HG03469 (cell line): ENCODE data around the gene DDX47.
A peak's percentile ranks its signal among the peaks of the same experiment; 100 is the strongest.
"Not testable (repeated sequence)": the region's sequence is repeated elsewhere in the genome, so short reads cannot be mapped to it uniquely, and the experiment has no call there.

ENCODE experiments used
- ATAC-seq: cut with Tn5 transposase; IDR thresholded peaks from one replicate; pipeline ENCODE4 v1.9.1; 2021; ENCODE audit warnings: mild to moderate bottlenecking, moderate library complexity, moderate number of reproducible peaks; ENCODE audit not compliant: unreplicated experiment

Gene DDX47

DNA sequence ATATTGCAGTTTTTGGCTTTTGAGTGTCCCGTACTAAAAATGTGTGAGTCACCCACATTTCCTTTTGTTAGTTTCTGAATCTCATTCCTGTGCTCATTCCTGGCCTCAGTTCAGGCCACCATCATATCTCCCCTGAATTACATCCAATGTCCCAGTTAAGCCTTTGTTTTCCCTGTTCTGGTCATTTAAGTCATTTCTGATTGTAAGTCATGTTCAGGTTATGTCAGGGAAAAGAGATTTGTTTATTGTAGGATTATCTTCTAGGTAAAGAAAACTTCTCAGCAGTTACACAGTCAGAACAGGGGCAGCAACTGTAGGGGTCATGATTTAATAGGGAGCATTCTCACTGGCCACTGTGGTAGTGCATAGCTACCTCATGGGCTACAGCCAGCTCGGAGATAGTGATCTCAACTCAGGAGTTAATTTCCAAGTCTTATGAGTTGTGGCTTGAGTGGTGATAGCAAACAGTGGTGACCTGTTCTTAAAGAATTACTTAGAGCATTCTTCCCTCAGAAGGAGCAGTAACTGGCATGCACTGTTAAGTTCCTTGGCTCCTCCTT, 6.7 kb downstream of the DDX47 start:
- ATAC-seq, result no peak

DNA sequence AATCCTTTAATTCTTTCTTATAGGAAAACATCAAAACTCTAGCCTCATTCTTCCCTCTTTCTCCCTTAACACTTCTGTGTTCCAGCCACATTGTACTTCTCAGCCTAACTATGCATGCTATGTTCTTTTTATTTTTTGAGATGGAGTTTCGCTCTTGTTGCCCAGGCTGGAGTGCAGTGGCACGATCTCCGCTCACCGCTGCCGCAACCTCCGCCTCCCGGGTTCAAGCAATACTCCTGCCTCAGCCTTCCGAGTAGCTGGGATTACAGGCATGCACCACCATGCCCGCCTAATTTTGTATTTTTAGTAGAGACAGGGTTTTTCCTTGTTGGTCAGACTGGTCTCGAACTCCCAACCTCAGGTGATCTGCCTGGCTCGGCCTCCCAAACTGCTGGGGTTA, 7.2 kb downstream of the DDX47 start:
- not testable (repeated sequence) for ATAC-seq

- peak; percentile 59 for ATAC-seq
Observed at GRCh38 chr12:12821975-12822374, 8.8 kb downstream of the DDX47 start.

DNA sequence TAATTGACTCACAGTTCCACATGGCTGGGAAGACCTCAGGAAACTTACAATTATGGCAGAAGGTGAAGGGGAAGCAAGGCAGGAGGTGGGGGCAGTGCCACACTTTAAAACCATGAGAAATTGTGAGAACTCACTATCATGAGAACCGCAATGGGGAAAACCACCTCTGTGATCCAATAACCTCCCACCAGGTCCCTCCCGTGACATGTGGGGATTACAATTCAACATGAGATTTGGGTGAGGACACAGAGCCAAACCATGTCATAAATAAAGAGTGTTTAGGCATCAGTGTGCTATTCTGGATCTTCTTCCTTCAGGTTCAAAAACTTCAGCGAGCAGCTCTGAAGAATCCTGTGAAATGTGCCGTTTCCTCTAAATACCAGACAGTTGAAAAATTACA, 9.7 kb downstream of the DDX47 start:
- ATAC-seq, result no peak

GRCh38 chr12:12823300-12823699, 10.2 kb downstream of the DDX47 start:
- no peak for ATAC-seq

DNA sequence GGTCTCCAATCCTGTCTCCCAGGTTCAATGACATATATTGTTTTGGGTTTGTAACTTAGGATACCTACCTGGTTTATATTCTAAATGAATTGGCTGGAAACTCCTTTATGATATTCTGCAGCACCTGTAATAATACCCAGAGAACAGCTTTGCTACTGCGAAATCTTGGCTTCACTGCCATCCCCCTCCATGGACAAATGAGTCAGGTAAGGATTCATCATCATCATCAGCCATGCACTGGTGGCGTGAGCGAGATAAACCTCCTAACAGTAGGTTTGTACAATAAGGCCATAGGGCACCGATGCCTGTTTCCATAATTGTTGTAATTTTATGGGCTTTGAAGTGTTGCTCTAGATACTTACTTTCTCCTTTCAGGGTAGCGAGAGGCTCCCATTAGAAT, 10.7 kb downstream of the DDX47 start:
- ATAC-seq, result no peak

DNA sequence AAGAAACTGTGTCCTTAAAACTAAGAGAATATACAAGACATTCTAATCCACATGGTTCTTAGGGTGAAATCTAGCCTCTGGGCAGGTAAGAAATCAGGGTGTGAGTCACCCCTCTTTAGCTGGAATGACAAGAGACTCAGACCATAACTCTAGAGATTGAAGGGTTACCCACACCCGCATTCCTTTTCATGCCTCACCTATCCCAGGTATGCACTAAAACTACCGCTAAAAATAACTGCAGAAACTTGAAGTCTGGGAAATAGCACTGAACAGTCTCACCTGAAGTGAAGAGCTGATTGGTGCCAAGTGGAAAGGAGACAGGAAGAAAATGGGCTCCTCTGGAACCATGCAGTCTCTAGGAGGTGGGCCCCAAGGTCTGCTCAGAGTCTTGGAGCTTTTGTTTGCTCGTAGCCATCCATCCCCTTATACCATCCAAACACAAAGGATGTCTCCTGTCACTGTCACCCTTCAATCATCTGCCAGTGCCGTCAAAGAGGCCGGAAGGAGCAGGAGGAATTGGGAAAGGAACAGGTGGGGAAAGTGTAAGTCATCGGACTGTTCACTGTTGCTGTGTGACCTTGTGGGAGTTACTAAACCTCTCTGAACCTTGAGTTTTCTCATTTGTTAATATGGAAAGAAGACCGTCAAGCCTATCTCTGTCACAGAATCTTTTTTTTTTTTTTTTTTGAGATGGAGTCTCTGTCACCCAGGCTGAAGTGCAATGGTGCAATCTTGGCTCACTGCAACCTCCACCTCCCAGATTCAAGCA, 22.4 kb downstream of the DDX47 start:
- no peak for ATAC-seq

DNA sequence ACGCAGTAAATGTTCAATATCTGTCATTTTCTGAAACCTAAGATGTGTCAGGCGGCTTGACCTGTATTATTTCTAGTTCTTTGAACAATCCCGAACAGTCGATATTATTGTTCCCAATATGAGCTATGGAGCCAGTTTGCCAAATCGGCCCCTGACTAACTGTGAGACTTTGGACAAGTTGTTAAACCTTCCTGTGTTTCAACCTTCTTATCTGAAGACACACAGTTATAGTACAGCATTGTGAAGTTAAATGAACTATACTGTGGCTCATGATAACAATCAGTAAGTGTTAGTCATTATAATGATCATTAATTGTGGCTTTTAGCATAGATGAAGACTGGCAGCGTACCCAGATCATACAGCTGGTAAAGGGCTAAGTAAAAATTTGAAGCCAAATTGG, 23.4 kb downstream of the DDX47 start:
- no peak for ATAC-seq

DNA sequence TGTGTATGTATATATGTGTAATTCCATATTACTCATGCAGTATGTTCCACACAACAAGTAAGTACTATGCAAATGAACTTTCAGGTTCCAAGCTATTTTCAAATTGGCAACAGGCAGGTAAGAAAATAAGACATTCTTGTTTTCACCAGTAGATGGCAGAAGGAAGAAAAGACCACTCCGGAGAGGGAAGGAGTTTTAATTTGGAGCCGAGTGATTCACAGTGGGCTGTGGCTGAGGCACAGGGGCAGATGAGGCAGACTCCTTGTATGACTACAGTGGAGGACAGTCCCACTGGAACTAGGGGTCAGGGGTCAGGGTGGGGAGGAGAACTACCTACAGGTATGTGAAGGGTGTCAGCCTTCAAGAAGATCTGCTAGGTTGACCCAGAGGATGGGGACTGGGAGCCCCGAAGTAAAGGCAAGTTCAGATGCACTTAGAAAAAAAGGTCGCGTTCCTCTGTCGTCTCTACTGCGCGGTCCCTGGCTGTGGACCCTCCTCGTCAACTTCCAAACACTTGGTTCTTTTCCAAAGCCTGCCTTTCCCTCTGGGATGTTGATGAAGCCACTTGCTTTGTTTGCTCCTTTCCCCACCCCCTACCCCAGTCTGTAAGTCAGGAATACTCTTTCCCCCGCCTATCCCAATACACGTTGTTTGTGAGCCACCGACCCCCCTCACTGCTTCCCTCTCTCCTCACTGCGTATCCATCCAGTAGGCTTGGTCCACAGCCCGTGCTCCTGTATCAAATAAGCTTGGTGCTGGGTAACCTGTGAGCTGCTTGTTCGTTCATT, 24.1 kb downstream of the DDX47 start:
- ATAC-seq, result no peak

DNA sequence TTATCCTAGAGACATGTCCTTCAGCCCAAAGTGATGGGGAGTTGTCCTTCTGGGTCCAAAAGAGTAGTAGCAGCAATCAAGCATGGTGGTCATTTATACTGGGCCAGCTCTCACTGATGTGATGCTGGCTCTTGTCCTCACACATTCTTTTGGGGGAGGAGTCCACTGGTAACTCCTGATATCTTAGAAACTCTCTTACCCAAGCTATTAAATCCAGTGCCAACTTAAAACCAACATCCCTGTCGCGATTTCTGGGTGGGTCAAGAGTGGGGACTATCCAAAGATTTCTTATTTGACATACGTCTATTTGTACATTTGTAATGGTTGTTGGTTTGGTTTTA, 24.6 kb downstream of the DDX47 start:
- no peak for ATAC-seq

GRCh38 chr12:12839003-12839395, 25.9 kb downstream of the DDX47 start:
- ATAC-seq, result no peak

DNA sequence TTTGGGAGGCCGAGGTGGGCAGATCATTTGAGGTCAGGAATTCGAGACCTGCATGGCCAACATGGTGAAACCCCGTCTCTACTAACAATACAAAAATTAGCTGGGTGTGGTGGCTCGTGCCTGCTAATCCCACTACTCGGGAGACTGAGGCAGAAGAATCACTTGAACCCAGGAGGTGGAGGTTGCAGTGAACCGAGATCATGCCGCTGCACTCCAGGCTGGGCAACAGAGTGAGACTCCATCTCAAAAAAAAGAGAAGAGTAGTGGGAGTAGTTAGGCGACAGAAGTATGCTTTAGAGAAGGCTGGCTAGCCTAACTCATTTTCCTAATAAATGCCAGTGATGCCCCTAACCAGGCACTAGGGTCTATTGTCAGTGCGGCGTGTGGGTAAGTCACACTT, 26.3 kb downstream of the DDX47 start:
- not testable (repeated sequence) for ATAC-seq

DNA sequence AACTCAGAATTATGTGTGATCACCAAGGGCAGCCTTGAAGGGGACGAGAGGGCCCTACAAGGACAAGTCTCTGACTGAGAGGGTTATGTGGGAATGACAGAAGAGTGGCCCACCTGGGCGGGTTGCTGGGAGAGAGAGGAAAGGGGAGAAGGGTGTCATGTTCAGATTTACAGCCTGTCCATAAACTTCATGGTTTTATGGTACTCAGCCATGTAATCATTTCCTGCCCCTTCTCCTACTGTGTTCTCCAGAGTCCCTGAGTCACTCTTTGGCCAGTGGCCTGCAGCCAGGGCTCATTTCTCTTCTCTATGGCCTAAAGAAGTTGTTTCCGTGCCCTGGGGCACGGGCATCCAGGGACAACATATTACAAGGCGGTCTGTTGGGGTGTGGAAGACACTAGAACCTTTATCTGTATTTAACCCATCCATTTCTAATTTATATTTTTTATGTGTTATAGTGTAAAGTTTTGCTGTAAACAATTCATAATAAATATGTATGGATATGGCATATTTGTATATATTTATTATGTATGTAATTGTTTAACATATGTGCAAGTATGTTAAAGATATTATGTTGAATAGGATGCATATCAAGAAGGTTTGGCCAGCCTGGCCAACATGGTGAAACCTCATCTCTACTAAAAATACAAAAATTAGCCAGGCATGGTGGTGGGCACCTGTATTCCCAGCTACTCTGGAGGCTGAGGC, 26.9 kb downstream of the DDX47 start:
- ATAC-seq, result no peak

GRCh38 chr12:12840580-12840899, 27.4 kb downstream of the DDX47 start:
- ATAC-seq, result no peak

DNA sequence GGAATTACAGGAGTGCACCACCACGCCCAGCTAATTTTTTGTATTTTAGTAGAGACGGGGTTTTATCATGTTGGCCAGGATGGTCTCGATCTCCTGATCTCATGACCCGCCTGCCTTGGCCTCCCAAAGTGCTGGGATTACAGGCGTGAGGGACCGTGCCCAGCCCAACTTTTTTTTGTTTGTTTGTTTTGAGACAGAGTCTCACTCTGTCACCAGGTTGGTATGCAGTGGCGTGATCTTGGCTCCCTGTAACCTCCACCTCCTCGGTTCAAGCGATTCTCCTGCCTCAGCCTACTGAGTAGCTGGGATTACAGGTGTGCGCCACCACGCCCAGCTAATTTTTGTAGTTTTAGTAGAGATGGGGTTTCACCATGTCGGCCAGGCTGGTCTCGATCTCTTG, 28.3 kb downstream of the DDX47 start:
- not testable (repeated sequence) for ATAC-seq

GRCh38 chr12:12845794-12846243, 32.7 kb downstream of the DDX47 start:
- ATAC-seq, result no peak

- ATAC-seq, result not testable (repeated sequence)
Observed at GRCh38 chr12:12846780-12847179, 33.6 kb downstream of the DDX47 start.

- ATAC-seq, result no peak
Observed at GRCh38 chr12:12853435-12853834, 40.3 kb downstream of the DDX47 start.

GRCh38 chr12:12859690-12860089, 46.5 kb downstream of the DDX47 start:
- ATAC-seq, result no peak

DNA sequence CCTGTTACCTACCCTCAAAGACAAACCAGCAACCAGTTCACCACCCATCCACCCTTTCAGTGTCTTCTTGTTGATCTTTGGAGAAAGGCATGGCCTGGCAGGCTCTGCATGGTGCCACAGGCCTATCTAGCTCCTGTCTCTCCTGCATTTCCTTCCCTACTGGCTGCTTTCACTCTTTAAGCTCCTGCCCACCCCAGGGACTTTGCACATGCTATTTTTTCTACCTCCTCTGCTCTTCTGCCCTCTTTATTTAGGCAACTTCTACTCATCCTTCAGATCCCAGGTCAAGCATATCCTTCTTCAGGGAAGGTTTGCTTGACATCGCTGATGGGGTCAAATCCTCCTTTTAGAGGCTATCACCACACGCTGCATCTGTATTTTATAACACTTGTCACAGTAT, 51.1 kb downstream of the DDX47 start:
- no peak for ATAC-seq

GRCh38 chr12:12868477-12869235, 55.5 kb downstream of the DDX47 start:
- no peak for ATAC-seq
